Activated T-cell treated with anti-CD3 and anti-CD28 coated beads, Interleukin-2, amount 50 U/mL, for 48 hours (primary cell): ENCODE measurements around the gene CCDC146.
"Not testable (repeated sequence)": the region's sequence is repeated elsewhere in the genome, so short reads cannot be mapped to it uniquely, and the experiment has no call there.

Experiments
- DNase-seq, 2 experiments: peaks; one replicate each; pipeline ENCODE4 v3.0.0-alpha.2; 2020

The CCDC146 gene

GRCh38 chr7:77152232-77152631, 29.8 kb downstream of the CCDC146 start:
- not testable (repeated sequence) for DNase-seq

DNA sequence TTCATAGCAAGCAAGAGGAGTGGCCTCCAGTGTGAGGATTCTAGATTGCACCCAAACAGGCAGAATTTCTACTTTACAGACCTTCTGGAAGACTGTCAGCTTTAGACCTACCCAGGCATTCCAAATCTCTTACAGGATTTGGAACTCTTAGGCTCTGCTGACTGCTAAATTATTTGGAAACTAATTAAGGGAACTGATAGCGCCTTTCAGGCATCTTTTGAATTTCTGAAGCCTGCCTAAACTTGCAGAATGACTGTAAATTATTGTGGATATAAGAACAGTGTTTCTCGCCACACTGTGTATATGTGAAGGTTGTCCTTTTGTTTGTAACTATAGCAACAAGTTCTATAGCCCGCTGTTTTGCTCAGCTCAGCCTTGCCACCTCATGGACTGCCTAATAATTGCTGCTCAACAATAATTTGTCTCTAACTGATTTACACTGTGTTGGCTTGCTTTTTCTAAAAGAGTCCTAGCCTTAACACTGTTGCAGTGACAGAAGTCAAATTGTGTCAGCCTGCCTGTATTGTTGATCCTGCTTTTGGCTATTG, 32.6 kb downstream of the CCDC146 start:
- not testable (repeated sequence) for DNase-seq

- DNase-seq: peak in 1 of 2 experiments; percentile 21
Measured at GRCh38 chr7:77155601-77156377, 33.4 kb downstream of the CCDC146 start.

DNA sequence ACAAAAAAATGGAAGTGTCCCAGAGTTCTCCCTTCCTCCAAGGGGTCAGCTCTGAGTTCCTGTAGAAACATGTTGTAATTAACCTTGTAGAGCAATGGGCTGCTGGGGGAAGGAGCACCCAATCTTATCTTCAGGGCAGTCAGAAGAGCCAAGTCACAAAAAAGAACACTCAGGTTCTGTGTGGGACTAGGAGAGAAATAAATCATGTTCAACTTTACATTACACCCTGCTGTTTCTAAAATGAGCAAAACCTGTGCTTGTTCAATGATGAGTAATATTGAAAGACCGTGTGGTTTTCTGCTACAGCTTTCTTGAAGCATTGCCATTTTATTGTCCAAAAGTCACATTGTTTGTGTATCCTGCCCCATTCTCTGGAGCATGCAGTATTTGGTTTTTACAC, 34.6 kb downstream of the CCDC146 start:
- DNase-seq: not testable (repeated sequence)

GRCh38 chr7:77157446-77157845, 35.0 kb downstream of the CCDC146 start:
- peak in 1 of 2 experiments; percentile 21 for DNase-seq

- DNase-seq: not testable (repeated sequence)
Measured at GRCh38 chr7:77171073-77171472, 48.7 kb downstream of the CCDC146 start.

DNA sequence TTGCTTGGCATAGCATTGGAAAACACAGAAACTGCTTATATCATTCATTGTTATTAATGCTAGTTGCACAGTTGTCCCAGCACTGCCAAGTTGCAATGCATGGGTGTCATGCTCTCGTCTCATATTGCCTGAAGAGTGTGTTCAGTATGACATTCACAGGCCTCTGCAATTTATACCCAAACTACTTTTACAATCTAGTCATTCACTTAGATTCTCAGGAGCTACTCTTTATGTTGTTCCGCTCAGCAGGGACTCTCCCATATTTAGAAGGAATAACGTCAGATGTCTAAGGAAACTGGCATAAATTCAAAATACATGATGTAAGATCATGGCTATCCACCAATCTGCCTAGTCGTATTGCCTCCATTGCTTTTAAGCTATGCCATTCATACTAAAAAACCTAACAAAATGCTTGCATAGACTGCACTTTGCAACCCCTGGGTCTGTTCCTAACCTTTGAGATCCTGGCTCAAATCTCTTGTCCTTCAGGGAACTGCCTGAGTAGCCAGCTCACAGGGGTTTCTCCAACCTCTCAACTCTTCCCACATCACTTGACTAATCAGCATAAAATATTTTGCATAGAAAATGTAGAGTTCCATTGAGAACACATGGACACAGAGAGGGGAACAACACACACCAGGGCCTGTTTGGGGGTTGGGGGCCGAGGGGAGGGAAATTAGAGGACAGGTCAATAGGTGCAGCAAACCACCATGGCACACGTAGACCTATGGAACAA, 50.2 kb downstream of the CCDC146 start:
- not testable (repeated sequence) for DNase-seq

DNA sequence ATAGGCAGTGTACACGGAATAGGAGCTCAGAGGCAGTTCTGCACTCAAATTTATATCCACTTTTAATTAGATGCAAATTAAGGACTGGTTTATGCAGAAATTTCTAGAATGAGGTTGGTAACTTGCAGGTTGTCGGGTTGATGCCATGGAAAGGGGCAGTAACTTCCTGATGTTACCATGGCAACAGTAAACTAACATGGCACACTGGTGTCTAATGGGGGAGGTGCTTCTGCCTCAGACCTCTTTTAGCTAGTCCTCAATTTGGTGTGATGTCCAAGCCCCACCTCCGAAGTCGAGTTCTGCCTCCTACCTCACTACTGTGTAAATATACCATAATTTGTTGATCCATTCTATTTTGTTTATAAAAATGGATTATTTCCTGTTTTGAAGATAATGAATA, 52.0 kb downstream of the CCDC146 start:
- DNase-seq: not testable (repeated sequence)

DNA sequence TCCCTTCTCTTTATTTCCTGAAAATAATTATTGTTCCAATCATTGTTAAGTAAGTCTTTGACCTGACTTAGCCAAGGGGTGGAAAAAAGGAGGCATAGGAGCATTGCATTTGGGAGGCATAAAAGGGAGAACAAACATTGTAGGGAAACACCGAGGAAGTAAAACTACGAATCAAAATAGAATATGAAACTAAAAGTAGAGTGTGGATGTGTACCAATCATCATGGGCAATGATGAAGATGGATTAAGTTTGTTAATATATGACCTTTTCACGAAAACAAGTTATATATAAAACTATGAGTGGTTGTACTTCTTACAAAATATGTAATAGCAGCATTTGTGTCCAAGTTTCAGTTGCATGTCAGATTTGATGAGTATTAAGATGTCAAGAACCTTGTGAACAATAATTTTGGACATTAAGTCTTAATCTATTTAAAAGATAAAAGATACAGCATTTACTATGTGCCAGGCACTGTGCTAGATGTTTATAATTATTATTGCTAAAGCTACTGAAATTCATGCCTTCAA, 52.9 kb downstream of the CCDC146 start:
- DNase-seq: not testable (repeated sequence)

- not testable (repeated sequence) for DNase-seq
Measured at GRCh38 chr7:77177321-77177904, 55.0 kb downstream of the CCDC146 start.

- not testable (repeated sequence) for DNase-seq
Measured at GRCh38 chr7:77178024-77178423, 55.6 kb downstream of the CCDC146 start.

DNA sequence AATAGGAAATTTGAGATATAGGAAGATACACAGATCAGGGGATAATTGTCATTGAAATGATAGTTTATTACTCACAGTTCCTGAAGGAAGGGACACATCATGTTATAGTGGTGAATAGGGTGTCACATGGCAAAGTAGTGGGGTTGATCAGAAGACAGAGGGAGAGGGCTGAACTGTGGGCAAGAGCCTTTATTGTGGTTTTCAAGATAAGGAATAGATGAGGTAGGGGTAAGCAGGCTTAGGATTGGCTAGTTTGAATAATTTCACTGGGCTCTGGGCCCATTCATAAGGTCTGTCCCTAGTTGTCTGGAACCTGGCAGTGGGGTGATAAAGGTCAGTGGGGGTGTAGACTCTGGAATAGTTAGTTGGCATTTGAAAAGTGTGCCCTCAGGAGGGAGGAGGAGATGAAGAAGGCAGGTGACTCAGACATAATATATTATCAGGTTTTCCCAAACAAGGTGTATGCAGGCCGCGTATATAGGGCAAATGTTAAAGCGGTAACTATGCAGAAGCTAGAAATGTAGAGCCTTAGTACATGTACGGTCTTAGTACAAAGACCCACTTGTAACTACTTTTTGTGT, 58.7 kb downstream of the CCDC146 start:
- DNase-seq: no peak

DNA sequence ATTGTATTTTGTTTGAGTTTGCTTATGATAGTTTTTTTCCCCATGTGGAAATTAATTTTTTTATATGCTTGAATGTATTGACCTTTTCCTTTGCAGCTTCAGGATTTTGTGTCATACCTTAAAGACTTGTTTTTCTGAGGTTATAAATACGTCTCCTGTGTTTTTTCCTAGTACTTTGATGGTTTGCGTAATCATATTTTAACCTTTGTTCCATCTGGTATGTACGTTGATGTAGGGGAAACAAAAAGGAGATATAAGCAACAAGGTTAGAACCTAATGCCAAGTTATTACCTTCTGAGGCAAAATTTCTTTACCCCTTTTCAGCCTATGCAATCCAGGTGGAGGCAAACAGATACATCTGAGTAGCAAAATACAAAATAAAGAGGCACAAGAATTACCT, 59.3 kb downstream of the CCDC146 start:
- DNase-seq: no peak

DNA sequence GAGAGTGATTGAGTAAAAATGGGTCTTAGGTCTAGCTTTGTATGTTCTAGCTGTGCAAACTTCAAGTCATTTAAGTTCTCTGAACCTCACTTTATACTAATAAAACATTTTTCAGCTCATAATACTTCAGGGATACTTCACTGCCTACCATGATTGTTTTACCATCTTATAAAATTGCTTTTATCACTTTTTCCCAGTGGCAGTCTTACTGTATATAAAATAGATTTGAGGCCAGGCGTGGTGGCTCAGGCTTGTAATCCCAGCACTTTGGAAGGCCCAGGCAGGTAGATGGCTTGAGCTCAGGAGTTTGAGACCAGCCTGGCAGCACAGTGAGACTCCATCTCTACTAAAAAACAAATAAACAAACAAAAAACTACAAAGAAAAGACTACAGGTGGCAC, 59.8 kb downstream of the CCDC146 start:
- DNase-seq: no peak

GRCh38 chr7:77184463-77184862, 62.0 kb downstream of the CCDC146 start:
- DNase-seq: no peak

- no peak for DNase-seq
Measured at GRCh38 chr7:77184990-77185389, 62.6 kb downstream of the CCDC146 start.

- no peak for DNase-seq
Measured at GRCh38 chr7:77185866-77186265, 63.5 kb downstream of the CCDC146 start.

DNA sequence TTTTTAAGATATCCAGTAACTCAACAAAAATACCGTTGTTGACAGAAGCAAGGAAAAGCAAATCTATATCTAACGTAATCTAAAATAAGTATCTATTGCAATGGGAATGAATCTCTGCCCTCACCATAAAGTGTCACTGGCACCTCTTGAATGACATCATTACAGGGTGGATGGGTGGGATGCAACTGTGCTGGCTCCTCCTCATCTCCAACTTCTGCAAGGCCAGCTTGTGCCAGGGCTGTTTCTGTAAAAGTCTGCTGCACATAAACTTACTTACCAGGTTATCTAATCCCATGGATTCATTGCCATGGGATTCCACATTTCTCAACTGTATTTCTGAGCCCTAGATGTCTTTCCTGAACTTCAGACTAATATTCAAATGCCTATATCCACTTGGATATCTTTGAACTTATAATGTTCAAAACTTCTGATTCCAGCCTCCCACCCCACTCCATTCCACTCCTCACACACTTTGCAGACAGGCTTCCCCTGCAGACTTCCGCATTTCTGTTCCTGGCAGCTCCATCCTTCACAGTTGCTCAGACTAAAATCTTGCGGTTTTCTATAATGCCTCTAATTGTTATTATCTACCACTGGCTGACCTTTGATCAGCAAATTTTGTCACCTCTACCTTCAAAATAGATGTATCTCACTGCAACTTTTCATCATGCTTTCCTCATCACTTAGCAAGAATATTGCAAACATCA, 66.5 kb downstream of the CCDC146 start:
- no peak for DNase-seq

DNA sequence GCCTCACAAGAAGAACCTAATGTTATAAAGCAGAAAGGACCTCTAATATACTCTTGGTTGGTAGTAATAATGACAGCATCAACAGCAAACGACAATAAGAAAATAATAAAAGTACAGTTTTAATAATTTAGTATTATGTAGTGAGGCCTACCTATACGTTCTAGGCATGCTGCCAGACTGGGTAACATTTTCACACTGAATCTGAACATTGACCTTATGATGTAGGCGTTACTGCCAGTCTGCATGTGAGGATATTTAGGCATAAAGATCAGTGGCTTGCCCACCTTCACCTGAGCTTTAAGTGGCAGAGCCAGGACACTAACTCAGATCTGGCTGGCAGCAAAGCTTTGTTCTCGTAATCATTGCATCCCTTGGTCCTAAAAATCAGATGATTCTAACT, 74.7 kb downstream of the CCDC146 start:
- no peak for DNase-seq

DNA sequence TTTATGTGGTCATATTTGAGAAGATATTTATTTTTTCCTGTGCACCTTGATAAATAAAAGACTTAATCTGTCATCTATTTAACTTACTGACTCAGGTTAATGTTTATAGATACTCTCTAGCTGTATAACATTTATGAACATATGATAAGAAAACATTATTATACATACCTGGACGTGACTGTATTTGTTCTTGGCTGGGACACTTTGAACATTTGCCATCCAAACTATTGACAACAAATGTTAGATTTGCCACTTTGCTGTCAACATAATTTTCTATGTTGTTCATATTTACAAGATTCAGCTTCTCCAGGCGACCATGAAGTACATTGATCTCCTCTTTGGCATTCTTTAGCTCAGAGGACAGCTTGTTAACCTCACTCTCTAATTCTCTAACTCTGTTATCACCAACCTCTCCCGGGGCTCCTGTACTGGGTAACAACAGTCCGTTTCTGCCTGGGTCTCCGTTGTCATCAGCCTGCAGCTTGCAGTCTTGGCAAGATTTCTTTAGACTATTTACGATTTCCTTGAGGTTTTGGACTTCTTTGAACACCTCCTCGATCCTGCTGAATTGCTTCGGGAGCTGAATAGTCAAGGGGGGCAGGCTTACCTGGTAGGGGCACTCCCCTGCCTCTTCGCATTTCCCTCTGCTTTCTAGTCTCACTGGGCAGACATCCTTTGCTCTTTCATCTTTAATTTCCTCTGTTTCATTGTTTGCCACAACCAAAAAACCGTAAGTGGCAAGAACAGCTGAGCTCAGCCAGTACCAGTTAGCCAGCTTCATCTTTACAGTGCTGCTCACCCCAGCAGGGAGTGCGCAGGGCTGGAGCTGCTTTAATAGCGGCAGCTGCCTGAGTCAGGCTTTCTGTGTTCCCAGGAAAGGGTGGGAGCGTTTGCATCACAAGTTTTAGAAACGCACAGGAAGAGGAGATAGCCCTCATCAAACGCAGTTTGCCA, 76.9 kb downstream of the CCDC146 start, which contains the start of gene FGL2:
FGL2 (minus strand) TSS at position 807 of the 954 bp plus-strand sequence; CDS start at position 781, 26 bp downstream.
- DNase-seq: peak; percentile 40 to 47

DNA sequence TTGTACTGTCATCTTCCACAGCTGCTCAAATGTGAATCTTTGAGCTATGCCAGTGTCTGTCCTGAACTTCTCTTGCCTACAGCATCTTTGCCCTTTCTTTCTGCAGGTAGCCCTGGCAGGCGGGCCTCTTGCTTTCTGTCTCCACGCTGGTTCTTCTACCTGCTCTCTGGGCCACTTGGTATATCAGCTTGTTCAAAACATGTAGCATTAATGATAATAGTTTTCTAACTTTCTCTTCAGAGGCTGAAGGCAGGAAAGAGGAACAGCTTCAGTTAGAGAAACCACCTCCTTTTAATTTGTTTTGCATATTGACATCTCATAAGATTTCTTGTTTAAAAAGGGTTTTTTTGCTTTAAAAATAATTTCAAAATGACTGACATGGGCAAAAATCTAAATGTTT, 78.1 kb downstream of the CCDC146 start:
- no peak for DNase-seq
